ENCODE measurements around the gene OTUD7B. TPM values are rescaled to one million over a fixed set of nuclear protein-coding genes. Genes with fewer than 3 reads are reported as not detected.

OTUD7B gene
- total and polyA plus RNA-seq, 4 donors, result 4.0 to 28.3 (median 17.1) TPM

GRCh38 chr1:149929856-149930255, 80.7 kb downstream of the OTUD7B start:
- DNase-seq (no peak), ATAC-seq (ENCODE audit: insufficient read depth, low FRiP score) (no peak)
- WGBS, 2 donors, result 65 to 82% methylated on average over 2 of the region's 2 CpGs
- no peaks in the 10 kb centered on the region for H3K9me3 ChIP-seq (ENCODE audit: control insufficient read depth in 4 of 4, insufficient read depth in 3 of 4, low read length in 3 of 4)
- peaks cover 7 to 25% (median 8%) of the 10 kb centered on the region in 5 donors for H3K4me1 ChIP-seq (ENCODE audit: control insufficient read depth in 5 of 5, insufficient read depth in 5 of 5, low read length in 5 of 5)
- H3K27ac ChIP-seq (ENCODE audit: low read depth in 1 of 2, low read length in 1 of 2), result peak overlapping the region in 1 of 2 donors; percentile 39
- no peak overlapping the region for H3K4me3 ChIP-seq
- H3K9ac ChIP-seq (ENCODE audit: insufficient read depth in 1 of 2, low read length in 2 of 2), result no peak overlapping the region
- H3K27me3 ChIP-seq (ENCODE audit: control insufficient read depth in 3 of 3, insufficient read depth in 3 of 3, low read length in 2 of 3), result no peaks in the 10 kb centered on the region
- peaks cover 8 to 36% (median 22%) of the 10 kb centered on the region in 4 donors for H3K36me3 ChIP-seq (ENCODE audit: control insufficient read depth in 4 of 4, insufficient read depth in 4 of 4, low read length in 4 of 4)
- no peak for TF ChIP-seq CTCF (IDR thresholded peaks at IDR 0.05; ENCODE audit: control extremely low read depth, extremely low read depth)

- DNase-seq (no peak), ATAC-seq (ENCODE audit: insufficient read depth, low FRiP score) (no peak)
- H3K4me1 ChIP-seq (ENCODE audit: control insufficient read depth in 5 of 5, insufficient read depth in 5 of 5, low read length in 5 of 5), result peaks cover 7 to 25% (median 8%) of the 10 kb centered on the region in 5 donors
- H3K9me3 ChIP-seq (ENCODE audit: control insufficient read depth in 4 of 4, insufficient read depth in 3 of 4, low read length in 3 of 4), result no peaks in the 10 kb centered on the region
- 0 to 3% methylated on average over 1 of the region's 1 CpG for WGBS, 2 donors
- peak overlapping the region; percentile 95 for H3K4me3 ChIP-seq
- H3K36me3 ChIP-seq (ENCODE audit: control insufficient read depth in 4 of 4, insufficient read depth in 4 of 4, low read length in 4 of 4), result peaks cover 19 to 40% (median 28%) of the 10 kb centered on the region in 4 donors
- H3K9ac ChIP-seq (ENCODE audit: insufficient read depth in 1 of 2, low read length in 2 of 2), result peak overlapping the region in 1 of 2 donors; percentile 99
- H3K27ac ChIP-seq (ENCODE audit: low read depth in 1 of 2, low read length in 1 of 2), result peak overlapping the region; percentile 94 to 98
- no peak for TF ChIP-seq CTCF (IDR thresholded peaks at IDR 0.05; ENCODE audit: control extremely low read depth, extremely low read depth)
- no peaks in the 10 kb centered on the region for H3K27me3 ChIP-seq (ENCODE audit: control insufficient read depth in 3 of 3, insufficient read depth in 3 of 3, low read length in 2 of 3)
Measured at GRCh38 chr1:149928401-149928724, 82.2 kb downstream of the OTUD7B start.

- Histone ChIP-seq H3K27me3 (ENCODE audit: control insufficient read depth in 3 of 3, insufficient read depth in 3 of 3, low read length in 2 of 3) (no peaks in the 10 kb centered on the region), H3K27ac (ENCODE audit: low read depth in 1 of 2, low read length in 1 of 2) (peak within 1 kb of the TSS; percentile 94 to 98), H3K9ac (ENCODE audit: insufficient read depth in 1 of 2, low read length in 2 of 2) (peak within 1 kb of the TSS; percentile 84 to 99), H3K36me3 (ENCODE audit: control insufficient read depth in 4 of 4, insufficient read depth in 4 of 4, low read length in 4 of 4) (peaks cover 20 to 38% (median 30%) of the 10 kb centered on the region in 4 donors), H3K4me1 (ENCODE audit: control insufficient read depth in 5 of 5, insufficient read depth in 5 of 5, low read length in 5 of 5) (peaks cover 7 to 25% (median 8%) of the 10 kb centered on the region in 5 donors), H3K4me3 (peak within 1 kb of the TSS; percentile 95), H3K9me3 (ENCODE audit: control insufficient read depth in 4 of 4, insufficient read depth in 3 of 4, low read length in 3 of 4) (no peaks in the 10 kb centered on the region)
- 0% methylated on average over 47 of the region's 47 CpGs for WGBS, 2 donors
- ATAC-seq (ENCODE audit: insufficient read depth, low FRiP score) (peak; percentile 98), DNase-seq (peak; percentile 96 to 98 (median 97))
- TF ChIP-seq CTCF (IDR thresholded peaks at IDR 0.05; ENCODE audit: control extremely low read depth, extremely low read depth), result no peak
Measured at GRCh38 chr1:149927563-149928400, 82.7 kb downstream of the OTUD7B start, which contains the start of gene SF3B4. Gene SF3B4 (minus strand): TSS chr1:149927803. CDS start chr1:149927759, 44 bp downstream.
